ENCODE measurements around the gene CRYBB1.

The CRYBB1 gene

GRCh38 chr22:26592421-26592891 lies 25.4 kb downstream of the CRYBB1 start:
- no peak overlapping the region for H3K4me3 ChIP-seq (ENCODE audit: low read depth, low read length)

DNA sequence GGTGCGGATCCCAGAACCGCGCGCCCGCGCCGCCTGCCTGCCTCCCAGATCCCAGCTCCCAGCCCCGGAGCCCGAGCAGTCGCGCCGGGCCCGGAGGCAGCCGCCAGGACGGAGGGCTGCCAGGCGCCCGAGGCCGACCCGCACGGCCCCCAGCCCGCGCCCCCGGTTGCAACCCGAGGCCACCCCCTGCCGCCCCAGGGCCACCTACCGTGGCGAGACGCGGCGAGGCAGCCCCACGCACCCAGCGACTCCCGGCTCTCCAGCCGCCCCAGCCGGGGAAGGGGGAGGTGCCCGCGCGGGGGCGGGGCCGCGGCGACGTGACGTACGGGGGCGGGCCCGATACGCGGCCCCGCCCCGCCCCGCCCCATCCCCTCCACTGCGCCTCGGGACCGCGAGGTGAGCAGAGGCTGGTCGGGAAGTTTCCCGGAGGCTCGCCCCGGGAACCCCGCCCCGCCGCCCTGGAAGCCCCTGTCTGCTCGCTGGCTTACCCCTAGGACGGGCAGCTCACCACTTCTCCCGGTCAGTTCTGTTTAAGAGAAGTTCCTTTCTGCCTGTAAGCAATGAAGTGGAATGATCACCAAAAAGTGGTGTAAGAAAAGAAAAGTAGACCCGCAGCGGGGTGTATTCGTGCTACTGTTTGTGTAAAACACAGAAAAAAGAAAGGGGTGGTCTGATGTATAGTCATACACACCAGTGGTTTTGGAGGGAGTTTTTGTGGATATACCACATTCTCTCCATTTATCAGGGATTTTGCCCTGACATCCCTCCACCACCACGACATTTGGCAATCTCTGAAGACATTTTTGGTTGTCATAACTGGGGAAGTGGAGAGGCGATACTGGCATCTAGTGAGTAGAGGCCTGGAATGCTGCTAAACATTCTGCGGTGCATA lies 27.7 kb downstream of the CRYBB1 start, which contains the start of gene TPST2:
TPST2 (minus strand) TSS at position 288 of the 892 bp plus-strand sequence. CDS start 48,502 bp downstream, outside the sequence.
- TF ChIP-seq, protein P1, sequence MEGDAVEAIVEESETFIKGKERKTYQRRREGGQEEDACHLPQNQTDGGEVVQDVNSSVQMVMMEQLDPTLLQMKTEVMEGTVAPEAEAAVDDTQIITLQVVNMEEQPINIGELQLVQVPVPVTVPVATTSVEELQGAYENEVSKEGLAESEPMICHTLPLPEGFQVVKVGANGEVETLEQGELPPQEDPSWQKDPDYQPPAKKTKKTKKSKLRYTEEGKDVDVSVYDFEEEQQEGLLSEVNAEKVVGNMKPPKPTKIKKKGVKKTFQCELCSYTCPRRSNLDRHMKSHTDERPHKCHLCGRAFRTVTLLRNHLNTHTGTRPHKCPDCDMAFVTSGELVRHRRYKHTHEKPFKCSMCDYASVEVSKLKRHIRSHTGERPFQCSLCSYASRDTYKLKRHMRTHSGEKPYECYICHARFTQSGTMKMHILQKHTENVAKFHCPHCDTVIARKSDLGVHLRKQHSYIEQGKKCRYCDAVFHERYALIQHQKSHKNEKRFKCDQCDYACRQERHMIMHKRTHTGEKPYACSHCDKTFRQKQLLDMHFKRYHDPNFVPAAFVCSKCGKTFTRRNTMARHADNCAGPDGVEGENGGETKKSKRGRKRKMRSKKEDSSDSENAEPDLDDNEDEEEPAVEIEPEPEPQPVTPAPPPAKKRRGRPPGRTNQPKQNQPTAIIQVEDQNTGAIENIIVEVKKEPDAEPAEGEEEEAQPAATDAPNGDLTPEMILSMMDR (IDR thresholded peaks at IDR 0.05; ENCODE audit: low read depth, low read length) = no peak
- H3K4me3 ChIP-seq (ENCODE audit: low read depth, low read length) = peak within 1 kb of the TSS; percentile 91

More at GRCh38 chr22:26592421-26592891, 25.4 kb downstream of the CRYBB1 start:
- TF ChIP-seq, protein P1 (IDR thresholded peaks at IDR 0.05; ENCODE audit: low read depth, low read length) = no peak

DNA sequence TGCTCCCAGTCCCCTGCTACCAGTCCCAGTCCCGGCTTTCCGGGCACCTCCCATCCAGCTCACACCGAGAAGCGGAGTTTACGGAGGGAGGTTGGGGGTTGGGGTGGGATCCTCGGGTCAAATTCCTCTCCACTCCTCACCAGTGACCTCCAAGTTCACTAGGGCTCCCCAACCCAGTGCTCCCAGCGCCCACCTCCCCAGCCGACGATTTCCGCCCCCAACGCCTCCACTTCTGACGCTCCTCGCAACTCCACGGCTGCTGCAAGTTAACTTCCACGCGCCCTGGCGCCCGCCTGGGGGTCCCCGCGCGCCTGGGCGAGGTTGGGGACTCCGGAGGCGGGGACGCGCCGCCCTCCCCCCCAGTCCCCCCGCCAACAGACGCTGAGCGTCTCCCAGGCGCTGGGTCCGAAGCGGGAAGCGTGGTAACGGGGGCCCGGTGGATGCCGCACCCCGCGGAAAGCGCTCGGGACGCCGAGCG lies 28.4 kb downstream of the CRYBB1 start:
- H3K4me3 ChIP-seq (ENCODE audit: low read depth, low read length) = peak overlapping the region; percentile 91
- TF ChIP-seq, protein P1 (IDR thresholded peaks at IDR 0.05; ENCODE audit: low read depth, low read length) = no peak

DNA sequence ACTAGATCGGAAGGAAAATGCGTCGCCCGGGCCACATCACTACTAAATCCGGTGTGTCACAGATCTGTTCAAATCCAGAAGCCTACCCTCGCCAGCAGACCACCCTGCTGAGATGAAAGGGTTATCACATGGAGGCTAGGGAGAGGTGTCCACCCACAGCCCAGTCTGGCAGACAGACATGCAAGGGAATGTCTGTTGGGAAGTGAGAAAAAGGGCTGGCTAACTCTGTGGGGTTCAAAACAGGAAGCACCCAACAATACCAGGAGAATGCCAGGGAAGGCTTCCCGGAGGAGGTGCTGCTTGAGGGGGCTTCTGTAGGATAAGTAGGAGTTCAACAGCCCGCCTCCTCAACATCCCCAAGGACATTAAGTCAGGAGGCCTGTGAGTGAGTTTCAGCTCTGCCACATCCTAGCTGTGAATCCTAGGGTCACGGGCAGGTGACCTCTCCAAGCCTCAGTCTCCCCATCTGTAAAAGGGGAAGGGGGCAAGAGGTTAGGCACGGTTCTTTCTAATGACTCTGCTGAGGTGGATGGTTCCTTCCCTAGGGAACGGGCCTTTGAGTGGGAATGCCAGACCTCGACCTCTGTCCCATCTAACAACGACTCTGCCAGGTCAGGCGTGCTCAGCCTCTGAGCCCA lies 29.0 kb downstream of the CRYBB1 start:
- peak overlapping the region; percentile 91 for H3K4me3 ChIP-seq (ENCODE audit: low read depth, low read length)

DNA sequence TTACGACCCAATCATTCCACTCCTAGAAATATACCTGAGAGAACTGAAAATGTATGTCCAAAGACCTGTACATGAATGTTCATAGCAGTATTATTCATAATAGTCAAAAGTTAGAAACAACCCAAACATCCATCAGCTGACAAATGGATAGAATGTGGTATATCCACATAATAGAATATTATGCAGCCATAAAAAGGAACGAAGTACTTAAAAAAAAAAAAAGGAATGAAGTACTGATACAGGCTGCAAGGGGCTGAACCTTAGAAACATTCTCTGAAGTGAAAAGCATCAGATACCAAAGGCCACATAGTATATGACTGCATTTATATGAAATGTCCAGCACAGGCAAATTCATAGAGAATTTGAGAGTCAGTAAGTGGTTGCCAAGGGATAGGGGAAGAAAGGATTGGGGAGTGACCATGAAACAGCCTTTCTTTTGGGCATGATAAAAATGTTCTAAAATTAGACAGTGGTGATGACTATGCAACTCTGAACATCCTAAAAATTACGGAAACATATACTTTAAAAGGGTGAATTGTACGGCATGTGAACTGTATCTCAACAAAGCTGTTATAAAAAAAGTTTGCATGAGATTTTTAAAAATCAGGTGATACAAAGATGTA lies 29.7 kb downstream of the CRYBB1 start:
- TF ChIP-seq, protein P1 (IDR thresholded peaks at IDR 0.05; ENCODE audit: low read depth, low read length) = no peak
- H3K4me3 ChIP-seq (ENCODE audit: low read depth, low read length) = peak overlapping the region; percentile 91

More for the DNA sequence above, 29.0 kb downstream of the CRYBB1 start:
- TF ChIP-seq, protein P1 (IDR thresholded peaks at IDR 0.05; ENCODE audit: low read depth, low read length) = no peak

DNA sequence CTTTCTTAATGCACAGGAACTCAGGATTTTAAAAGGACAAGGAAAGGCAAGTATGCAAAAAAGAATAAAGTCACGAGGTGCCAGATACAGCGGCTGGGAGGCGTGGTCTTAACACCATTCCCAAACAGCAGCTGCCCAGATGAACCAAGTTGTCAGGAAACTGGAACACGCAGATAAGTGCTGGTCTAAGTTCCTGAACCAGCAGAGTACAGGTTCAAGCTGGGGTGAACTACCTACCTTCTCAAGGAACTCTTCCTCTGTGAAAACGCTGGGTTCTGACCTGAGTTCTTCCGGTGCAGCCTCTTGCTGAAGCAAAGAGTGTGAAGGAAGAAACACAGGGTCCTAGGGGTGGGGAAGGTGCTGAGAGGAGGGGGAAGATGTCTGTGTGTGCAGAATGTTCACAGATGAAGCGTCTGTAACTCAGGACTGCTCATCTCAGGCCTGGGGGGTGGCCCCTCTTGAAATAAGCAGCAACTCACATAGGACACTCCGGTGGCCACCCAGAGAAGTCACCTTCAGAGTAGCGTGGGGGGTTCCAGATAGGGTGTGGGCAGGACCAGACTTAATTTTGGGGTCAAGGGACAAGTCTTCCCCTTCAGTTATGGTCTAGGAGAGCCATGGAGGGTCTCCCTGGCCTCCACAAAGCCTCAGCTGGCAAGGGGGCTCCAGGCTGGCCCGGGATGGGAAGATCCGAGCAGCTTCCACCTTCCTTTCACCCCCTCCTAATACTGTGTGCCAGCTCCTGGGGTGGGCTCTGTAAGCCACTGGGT lies 31.1 kb downstream of the CRYBB1 start:
- no peak overlapping the region for H3K4me3 ChIP-seq (ENCODE audit: low read depth, low read length)
- TF ChIP-seq, protein P1 (IDR thresholded peaks at IDR 0.05; ENCODE audit: low read depth, low read length) = no peak

Measured in WI38 (cell line).